Neuron (in vitro differentiated cells): ENCODE measurements around the gene ERFL.

Experiments
- H2AFZ ChIP-seq: one replicate; pipeline ENCODE4 v1.6.1; 2013; ENCODE audit warnings: low read depth, mild to moderate bottlenecking, inconsistent platforms, low read length, moderate library complexity
- H3K27me3 ChIP-seq: one replicate; pipeline ENCODE4 v1.6.1; 2013; ENCODE audit warnings: low read length; ENCODE audit not compliant: insufficient read depth
- H3K36me3 ChIP-seq: one replicate; pipeline ENCODE4 v1.6.1; 2013; ENCODE audit warnings: low read length; ENCODE audit not compliant: insufficient read depth
- H3K4me1 ChIP-seq: one replicate; pipeline ENCODE4 v1.6.1; 2013; ENCODE audit warnings: low read length; ENCODE audit not compliant: insufficient read depth
- H3K4me3 ChIP-seq: 2 replicates; pipeline ENCODE4 v1.5.1; 2013; ENCODE audit warnings: mild to moderate bottlenecking, low read length, moderate library complexity
- H3K9me3 ChIP-seq: one replicate; pipeline ENCODE4 v1.6.1; 2013; ENCODE audit warnings: low read length

Gene ERFL

DNA sequence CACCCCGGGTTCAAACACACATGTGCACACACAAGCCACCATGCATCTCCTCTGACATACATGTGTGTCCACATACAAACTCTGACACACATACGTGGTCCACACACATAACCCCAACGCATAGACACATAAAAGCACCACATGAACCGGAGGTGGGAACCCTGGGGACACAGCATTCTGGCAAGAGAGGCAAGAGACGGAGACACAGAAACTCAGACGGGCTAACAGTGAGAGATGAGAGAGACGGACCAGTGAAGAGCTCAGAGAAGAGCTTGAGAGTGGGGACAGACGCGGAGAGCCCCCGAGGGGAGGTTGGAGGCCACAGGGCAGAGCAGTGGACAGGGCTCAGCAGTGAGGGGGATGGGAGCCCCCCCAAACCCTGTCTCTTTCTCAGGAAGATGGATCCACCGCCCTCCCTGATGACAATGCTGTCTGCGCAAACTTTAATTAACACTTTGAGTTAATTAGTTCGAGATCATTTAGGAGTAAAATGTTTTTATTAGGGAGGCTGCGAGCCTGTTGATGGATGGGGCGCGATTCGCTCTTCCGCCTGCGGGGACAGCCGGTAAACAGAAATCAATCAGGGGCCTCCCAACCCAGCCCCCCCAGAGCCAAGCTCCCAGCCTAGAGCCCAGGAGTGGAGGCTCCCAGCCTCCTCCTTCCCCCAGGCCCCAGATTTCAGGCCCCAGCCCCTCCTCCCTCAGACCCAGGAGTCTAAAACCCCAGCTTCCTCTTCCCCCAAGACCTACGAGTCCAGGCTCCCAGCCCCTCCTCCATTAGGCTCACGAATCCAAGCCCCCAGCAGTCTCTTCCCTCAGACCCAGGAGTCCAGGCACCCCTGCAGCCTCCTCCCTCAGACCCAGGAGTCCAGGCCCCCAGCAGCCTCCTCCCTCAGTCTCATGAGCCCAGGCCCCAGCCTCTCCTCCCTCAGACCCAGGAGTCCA, 9.5 kb upstream of the ERFL start:
- Histone ChIP-seq H2AFZ (no peak overlapping the region), H3K36me3 (no peaks in the 10 kb centered on the region), H3K4me1 (peaks cover 15% of the 10 kb centered on the region), H3K9me3 (no peaks in the 10 kb centered on the region), H3K27me3 (peaks cover 30% of the 10 kb centered on the region), H3K4me3 (no peak overlapping the region)

DNA sequence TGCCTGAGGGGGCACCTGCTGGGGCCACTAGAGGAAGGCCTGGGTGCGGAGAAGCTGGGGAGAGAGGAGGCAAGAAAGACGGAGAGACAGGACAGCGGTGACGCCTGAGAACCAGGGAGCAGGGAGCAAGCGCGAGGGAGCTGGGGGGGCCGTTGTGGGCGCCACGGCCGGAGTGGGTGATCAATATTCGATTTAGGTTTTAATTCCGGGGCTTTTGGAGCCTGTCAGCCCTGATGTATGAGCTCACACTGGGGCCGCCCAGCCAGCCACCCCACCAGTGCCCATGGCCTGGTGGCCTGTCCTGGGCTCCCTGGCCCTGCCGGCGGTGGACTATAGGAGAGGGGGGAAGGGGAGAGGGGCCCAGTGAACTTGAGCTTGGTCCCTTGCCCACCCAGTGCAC, 8.7 kb upstream of the ERFL start:
- no peak overlapping the region for H3K4me3 ChIP-seq
- no peaks in the 10 kb centered on the region for H3K36me3 ChIP-seq
- H3K27me3 ChIP-seq: peaks cover 38% of the 10 kb centered on the region
- H3K4me1 ChIP-seq: peaks cover 17% of the 10 kb centered on the region
- H3K9me3 ChIP-seq: no peaks in the 10 kb centered on the region
- no peak overlapping the region for H2AFZ ChIP-seq

DNA sequence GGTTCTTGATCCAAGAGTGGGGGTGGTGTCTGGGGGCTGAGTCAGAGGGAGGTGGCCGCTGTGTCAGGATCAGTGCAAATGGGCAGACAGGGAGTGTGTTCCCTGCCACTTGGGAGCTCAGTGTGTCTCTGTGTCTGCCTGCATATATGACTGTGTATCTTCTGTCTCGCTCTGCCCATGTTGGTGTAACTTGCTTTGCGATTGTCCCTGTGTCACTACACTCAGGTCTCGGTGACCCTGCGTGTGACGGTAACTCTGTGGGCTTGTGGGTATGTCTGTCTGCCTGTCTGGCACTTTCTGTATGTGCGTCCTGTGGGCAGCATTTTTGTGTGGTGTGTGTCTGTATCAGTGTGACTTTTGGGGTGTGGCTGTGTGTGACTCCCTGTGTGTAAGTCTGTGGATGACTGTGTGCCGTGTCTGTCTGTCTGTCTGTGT, 8.2 kb upstream of the ERFL start:
- no peak overlapping the region for H3K4me3 ChIP-seq
- H3K4me1 ChIP-seq: peaks cover 17% of the 10 kb centered on the region
- H3K36me3 ChIP-seq: no peaks in the 10 kb centered on the region
- peaks cover 43% of the 10 kb centered on the region for H3K27me3 ChIP-seq
- H2AFZ ChIP-seq: no peak overlapping the region
- no peaks in the 10 kb centered on the region for H3K9me3 ChIP-seq

DNA sequence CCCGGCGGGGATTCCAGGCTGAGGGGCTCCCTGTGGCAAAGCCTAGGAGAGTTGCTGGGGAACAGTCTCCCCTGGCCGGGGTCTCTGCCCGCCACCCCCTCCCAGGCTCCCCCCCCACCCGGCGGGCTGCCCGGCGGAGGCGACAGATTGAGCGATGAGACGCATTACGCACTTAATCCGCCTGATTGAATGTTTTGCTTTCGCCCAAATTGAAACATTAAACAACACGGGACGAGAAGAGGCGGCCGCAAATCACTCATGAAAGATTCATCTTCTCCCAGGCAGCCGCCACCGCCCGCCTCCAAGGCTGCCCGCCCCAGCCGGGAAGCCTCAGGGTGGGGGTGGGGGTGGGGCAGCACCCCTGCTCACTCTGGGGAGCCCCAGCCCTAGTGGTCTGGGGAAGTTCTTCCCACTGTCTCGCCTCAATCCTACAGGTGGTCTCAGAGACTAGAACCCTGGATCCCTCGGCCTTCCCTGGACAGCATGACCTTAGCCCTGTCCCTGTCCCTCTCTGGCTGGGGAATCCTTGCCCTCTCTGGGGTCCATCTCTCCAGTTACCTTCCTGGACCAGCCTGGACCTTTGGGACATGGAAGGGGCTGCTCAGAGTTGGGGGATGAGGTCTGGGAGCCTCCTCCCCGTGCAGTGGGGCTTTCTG, 7.6 kb upstream of the ERFL start:
- peaks cover 49% of the 10 kb centered on the region for H3K27me3 ChIP-seq
- H3K4me1 ChIP-seq: peaks cover 17% of the 10 kb centered on the region
- H2AFZ ChIP-seq: no peak overlapping the region
- no peaks in the 10 kb centered on the region for H3K9me3 ChIP-seq
- H3K4me3 ChIP-seq: no peak overlapping the region
- H3K36me3 ChIP-seq: no peaks in the 10 kb centered on the region

DNA sequence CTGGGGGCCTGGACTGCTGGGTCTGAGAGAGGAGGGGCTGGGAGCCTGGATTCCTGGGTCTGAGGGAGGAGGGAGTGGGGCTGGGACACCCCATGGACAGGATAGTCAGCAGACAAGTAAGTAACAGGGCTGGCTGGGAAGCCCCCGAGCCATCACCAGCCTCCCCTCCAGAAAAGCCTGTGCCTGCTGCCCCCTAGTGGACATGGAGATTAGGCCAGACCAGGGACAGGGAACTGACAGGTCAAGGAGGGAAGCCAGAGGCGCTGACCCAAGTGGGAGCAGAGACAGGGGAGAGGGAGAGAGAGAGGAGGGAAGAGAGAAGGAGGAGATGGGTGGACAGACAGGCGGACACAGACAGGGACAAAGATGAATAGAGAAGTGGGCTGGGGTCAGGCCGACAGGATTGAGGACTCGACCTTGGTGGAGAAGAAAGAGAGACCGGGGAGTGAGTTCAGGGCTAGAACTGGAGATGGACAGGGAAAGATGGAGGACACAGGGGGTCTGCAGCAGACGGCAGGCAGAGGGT, 6.7 kb upstream of the ERFL start:
- no peak overlapping the region for H3K4me3 ChIP-seq
- H3K27me3 ChIP-seq: peaks cover 58% of the 10 kb centered on the region
- H3K4me1 ChIP-seq: peaks cover 14% of the 10 kb centered on the region
- no peaks in the 10 kb centered on the region for H3K9me3 ChIP-seq
- H3K36me3 ChIP-seq: no peaks in the 10 kb centered on the region
- H2AFZ ChIP-seq: no peak overlapping the region

DNA sequence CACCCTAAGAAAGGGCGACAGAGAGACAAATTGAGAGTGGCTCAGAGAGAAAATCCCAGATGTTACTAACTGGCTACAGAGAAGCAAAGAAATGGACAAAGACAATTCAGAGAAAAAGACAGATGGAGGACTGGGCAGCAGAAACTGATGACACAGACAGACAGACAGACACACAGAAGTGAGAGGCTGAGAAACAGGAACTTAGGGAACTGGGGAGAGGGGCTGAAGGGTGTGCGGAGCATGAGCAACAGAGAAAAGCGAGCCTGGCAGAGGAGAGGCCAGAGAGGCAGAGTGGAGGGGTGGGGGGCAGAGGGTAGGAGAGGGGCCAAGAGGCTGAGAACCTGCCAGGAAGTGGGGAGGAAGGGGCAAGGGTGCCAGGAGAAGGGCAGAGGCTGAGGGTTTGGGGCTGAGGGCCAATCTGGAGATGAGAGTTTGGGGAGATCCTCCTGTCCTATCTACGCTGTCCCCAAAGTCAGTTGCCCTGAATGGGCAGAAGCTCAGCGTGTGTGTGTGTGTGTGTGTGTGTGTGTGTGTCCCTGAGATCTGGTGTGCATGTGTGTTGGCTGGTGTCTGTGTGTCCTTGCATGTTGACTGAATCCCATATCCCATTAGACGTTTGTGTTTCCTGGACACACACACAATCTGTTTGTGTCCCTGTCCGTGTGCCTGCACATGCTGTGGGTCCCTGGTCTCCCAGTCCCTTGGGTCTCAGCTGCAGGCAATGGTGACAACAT, 5.6 kb upstream of the ERFL start:
- peaks cover 14% of the 10 kb centered on the region for H3K4me1 ChIP-seq
- no peak overlapping the region for H3K4me3 ChIP-seq
- H2AFZ ChIP-seq: no peak overlapping the region
- peaks cover 69% of the 10 kb centered on the region for H3K27me3 ChIP-seq
- no peaks in the 10 kb centered on the region for H3K9me3 ChIP-seq
- no peaks in the 10 kb centered on the region for H3K36me3 ChIP-seq

DNA sequence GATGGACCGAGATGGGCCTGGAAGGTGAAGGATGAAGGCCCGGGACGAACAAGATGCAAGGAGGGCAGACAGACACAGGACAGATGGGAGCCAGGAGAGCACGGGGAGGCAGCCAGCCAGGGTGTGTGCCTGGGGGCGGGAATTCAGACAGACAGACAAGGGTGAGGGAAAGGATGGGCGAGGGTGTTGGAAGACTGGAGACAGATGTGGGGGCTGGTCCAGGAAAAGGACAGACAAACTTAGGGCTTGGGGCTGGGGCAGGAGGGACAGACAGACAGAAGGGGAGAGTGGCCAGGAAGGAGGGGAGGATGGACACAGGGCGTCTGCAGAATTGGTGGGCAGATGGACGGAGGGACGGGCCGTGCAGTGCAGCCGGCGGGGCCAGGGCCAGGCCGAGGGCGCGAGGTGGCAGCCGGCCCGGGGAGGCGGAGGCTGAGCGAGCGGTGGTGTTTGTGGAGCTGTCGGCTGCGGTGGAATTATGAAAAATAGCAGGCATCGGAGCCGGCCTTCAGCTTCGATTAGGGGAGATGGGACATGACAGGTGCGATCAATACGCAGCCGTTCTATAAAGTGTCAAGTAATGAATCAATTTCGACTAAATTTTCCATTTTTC, 4.6 kb upstream of the ERFL start:
- no peaks in the 10 kb centered on the region for H3K9me3 ChIP-seq
- H2AFZ ChIP-seq: no peak overlapping the region
- no peak overlapping the region for H3K4me3 ChIP-seq
- no peaks in the 10 kb centered on the region for H3K36me3 ChIP-seq
- H3K4me1 ChIP-seq: peaks cover 20% of the 10 kb centered on the region
- peaks cover 75% of the 10 kb centered on the region for H3K27me3 ChIP-seq

DNA sequence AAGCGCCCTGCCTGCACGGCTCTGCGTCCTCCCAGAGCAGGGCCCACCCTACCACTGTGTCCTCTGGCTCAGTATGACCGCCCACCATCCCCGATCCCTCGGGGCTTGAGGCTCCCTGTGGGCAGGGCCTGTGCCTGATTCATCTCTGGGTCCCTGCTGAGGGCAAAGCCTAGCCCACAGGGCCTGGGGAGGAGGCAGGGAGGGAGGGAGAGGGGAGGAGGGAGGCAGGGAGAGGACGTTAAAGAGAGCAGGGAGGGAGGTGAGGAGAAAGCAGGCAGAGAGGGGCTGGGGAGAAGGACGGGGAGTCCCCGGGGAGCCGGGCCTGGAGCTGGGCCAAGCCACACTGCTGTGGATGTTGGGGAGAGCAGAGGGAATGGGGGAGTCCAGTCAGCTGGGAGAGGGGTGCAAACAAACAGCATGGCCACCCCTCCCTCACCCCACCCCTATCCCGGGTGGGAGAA, 4.0 kb upstream of the ERFL start:
- Histone ChIP-seq H3K27me3 (peaks cover 75% of the 10 kb centered on the region), H3K4me1 (peaks cover 15% of the 10 kb centered on the region), H3K9me3 (no peaks in the 10 kb centered on the region)

DNA sequence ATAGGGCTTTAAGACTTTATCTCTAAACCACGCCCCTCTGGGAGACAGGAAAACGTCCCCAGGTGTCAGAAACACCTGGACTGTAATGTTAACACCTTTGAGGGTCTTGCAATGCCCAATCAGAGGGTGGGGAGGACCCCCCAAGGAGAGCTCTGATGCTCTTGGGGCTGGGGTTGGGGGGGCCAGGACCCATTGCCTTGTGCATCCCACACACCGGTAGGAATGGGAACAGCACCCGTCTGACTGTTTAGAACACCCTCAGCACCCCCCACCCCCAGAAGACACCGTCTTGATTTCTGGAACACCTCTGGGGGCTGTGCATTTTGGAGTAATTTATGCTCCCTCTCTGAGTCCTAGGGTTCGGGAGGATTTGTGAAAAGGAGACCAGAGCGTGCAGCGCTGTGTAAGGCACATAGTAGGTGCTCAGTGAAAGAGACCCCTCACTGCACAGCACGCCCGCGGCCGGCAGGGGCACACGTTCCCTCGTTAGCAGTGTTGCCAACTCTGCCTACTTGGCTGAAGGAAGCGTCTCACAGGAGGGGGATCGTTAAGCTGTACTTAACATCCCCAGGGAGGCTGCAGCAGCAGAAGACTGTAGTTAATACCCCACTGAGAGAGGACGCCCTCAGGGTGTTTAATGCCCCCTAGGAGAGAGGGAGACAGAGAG, 2.8 kb upstream of the ERFL start:
- peaks cover 76% of the 10 kb centered on the region for H3K27me3 ChIP-seq
- H3K4me1 ChIP-seq: peaks cover 15% of the 10 kb centered on the region
- H3K36me3 ChIP-seq: no peaks in the 10 kb centered on the region
- no peak overlapping the region for H2AFZ ChIP-seq
- no peak overlapping the region for H3K4me3 ChIP-seq
- H3K9me3 ChIP-seq: no peaks in the 10 kb centered on the region

More for the DNA sequence above, 4.0 kb upstream of the ERFL start:
- Histone ChIP-seq H3K4me3 (no peak overlapping the region), H3K36me3 (no peaks in the 10 kb centered on the region), H2AFZ (no peak overlapping the region)

DNA sequence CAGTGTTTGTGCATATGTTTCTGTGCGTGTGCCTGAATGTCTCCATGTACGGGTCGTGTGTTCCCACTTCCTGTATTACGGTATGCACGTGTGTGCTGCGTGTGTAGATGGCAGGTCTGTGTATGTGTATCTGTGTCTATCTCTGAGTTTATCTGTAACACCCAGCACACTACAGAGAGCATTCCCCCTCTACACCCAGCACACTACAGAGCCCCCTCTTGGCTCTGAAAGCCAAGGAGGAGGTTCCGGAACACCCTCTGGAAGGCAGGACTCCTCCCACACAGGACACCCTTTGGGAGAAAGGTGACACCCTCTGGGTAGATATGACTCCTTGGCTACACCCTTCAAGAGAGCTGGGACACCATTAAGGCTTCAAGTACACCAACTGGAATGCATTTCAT, 2.1 kb upstream of the ERFL start:
- no peak overlapping the region for H2AFZ ChIP-seq
- no peaks in the 10 kb centered on the region for H3K36me3 ChIP-seq
- H3K4me3 ChIP-seq: no peak overlapping the region
- no peaks in the 10 kb centered on the region for H3K9me3 ChIP-seq
- H3K4me1 ChIP-seq: peaks cover 15% of the 10 kb centered on the region
- H3K27me3 ChIP-seq: peaks cover 75% of the 10 kb centered on the region

DNA sequence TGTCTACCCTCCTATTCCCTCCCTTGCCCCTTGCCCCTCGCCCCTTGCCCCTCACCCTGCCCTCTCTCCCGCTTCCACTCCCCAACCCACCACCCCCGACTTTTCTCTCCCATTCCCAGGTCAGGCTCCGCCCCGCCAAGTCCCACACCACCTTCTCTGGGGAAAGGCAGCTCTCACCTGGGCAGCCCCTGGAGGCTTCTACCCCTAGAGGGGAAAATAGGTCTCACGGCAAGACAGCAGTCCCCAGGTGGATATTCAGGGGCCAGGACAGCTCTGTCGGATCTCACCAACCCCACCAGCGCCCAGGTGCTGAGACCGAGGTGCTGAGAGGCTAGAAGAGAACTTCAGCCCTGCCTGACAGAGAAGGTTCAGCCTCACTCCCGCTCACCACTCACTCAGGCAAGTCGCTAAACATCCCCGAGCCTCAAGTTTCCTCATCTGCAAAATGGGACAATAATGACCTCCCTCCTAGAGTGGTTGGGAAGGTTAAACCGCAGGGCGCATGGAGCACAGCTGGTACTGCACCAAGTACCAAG, 1.4 kb upstream of the ERFL start:
- Histone ChIP-seq H3K4me3 (no peak overlapping the region), H3K4me1 (peaks cover 15% of the 10 kb centered on the region), H2AFZ (no peak overlapping the region), H3K27me3 (peaks cover 76% of the 10 kb centered on the region), H3K36me3 (no peaks in the 10 kb centered on the region), H3K9me3 (no peaks in the 10 kb centered on the region)
